GM21390 (cell line): ENCODE results near the gene FBXO31.
"Not testable (repeated sequence)": the region's sequence is repeated elsewhere in the genome, so short reads cannot be mapped to it uniquely, and the experiment has no call there.

Experiments used
- ATAC-seq: cut with Tn5 transposase; IDR thresholded peaks from one replicate; pipeline ENCODE4 v1.9.1; 2021; ENCODE audit not compliant: unreplicated experiment

The FBXO31 gene

GRCh38 chr16:87411375-87412271, 28.0 kb upstream of the FBXO31 start:
- no peak for ATAC-seq

- no peak for ATAC-seq
Measured at GRCh38 chr16:87410968-87411367, 27.4 kb upstream of the FBXO31 start.

GRCh38 chr16:87410530-87410929, 27.0 kb upstream of the FBXO31 start:
- no peak for ATAC-seq

GRCh38 chr16:87409781-87410180, 26.2 kb upstream of the FBXO31 start:
- ATAC-seq = no peak

GRCh38 chr16:87409153-87409552, 25.6 kb upstream of the FBXO31 start:
- ATAC-seq = no peak

- ATAC-seq = no peak
Measured at GRCh38 chr16:87407511-87408112, 24.0 kb upstream of the FBXO31 start.

GRCh38 chr16:87406495-87407088, 23.0 kb upstream of the FBXO31 start:
- no peak for ATAC-seq

- ATAC-seq = no peak
Measured at GRCh38 chr16:87404764-87405625, 21.4 kb upstream of the FBXO31 start.

GRCh38 chr16:87395181-87395842, 11.7 kb upstream of the FBXO31 start:
- ATAC-seq = no peak

GRCh38 chr16:87393680-87394055, 10.1 kb upstream of the FBXO31 start:
- ATAC-seq = no peak

- no peak for ATAC-seq
Measured at GRCh38 chr16:87392821-87393679, 9.5 kb upstream of the FBXO31 start.

- ATAC-seq = peak; percentile 60
Measured at GRCh38 chr16:87391950-87392820, 8.6 kb upstream of the FBXO31 start, which contains the start of gene MAP1LC3B. MAP1LC3B (plus strand) TSS chr16:87392336; CDS start chr16:87392428, 92 bp downstream.

- peak; percentile 14 for ATAC-seq
Measured at GRCh38 chr16:87391324-87391949, 7.9 kb upstream of the FBXO31 start.

GRCh38 chr16:87390641-87391323, 7.2 kb upstream of the FBXO31 start:
- ATAC-seq = no peak

- not testable (repeated sequence) for ATAC-seq
Measured at GRCh38 chr16:87389914-87390313, 6.3 kb upstream of the FBXO31 start.

- ATAC-seq = no peak
Measured at GRCh38 chr16:87389245-87389644, 5.7 kb upstream of the FBXO31 start.

GRCh38 chr16:87388818-87389134, 5.2 kb upstream of the FBXO31 start:
- ATAC-seq = no peak
